Neuron (in vitro differentiated cells): ENCODE measurements around the gene XYLT1.

Source experiments
- H2AFZ ChIP-seq: one replicate; pipeline ENCODE4 v1.6.1; 2013; ENCODE audit warnings: low read depth, mild to moderate bottlenecking, inconsistent platforms, low read length, moderate library complexity
- H3K27me3 ChIP-seq: one replicate; pipeline ENCODE4 v1.6.1; 2013; ENCODE audit warnings: low read length; ENCODE audit not compliant: insufficient read depth
- H3K36me3 ChIP-seq: one replicate; pipeline ENCODE4 v1.6.1; 2013; ENCODE audit warnings: low read length; ENCODE audit not compliant: insufficient read depth
- H3K4me1 ChIP-seq: one replicate; pipeline ENCODE4 v1.6.1; 2013; ENCODE audit warnings: low read length; ENCODE audit not compliant: insufficient read depth
- H3K4me3 ChIP-seq: 2 replicates; pipeline ENCODE4 v1.5.1; 2013; ENCODE audit warnings: mild to moderate bottlenecking, low read length, moderate library complexity
- H3K9me3 ChIP-seq: one replicate; pipeline ENCODE4 v1.6.1; 2013; ENCODE audit warnings: low read length

The XYLT1 gene

GRCh38 chr16:17476414-17477259 is 5.9 kb upstream of the XYLT1 start:
- Histone ChIP-seq H2AFZ (no peak overlapping the region), H3K36me3 (no peaks in the 10 kb centered on the region), H3K4me1 (peaks cover 10% of the 10 kb centered on the region), H3K4me3 (no peak overlapping the region), H3K27me3 (no peaks in the 10 kb centered on the region), H3K9me3 (no peaks in the 10 kb centered on the region)

- Histone ChIP-seq H3K4me1 (peaks cover 10% of the 10 kb centered on the region), H2AFZ (no peak overlapping the region), H3K4me3 (no peak overlapping the region), H3K27me3 (no peaks in the 10 kb centered on the region), H3K9me3 (no peaks in the 10 kb centered on the region), H3K36me3 (no peaks in the 10 kb centered on the region)
These were observed 4.3 kb upstream of the XYLT1 start for GRCh38 chr16:17475104-17475503.

- Histone ChIP-seq H3K9me3 (no peaks in the 10 kb centered on the region), H3K4me3 (no peak overlapping the region), H3K27me3 (no peaks in the 10 kb centered on the region), H2AFZ (no peak overlapping the region), H3K4me1 (peaks cover 14% of the 10 kb centered on the region), H3K36me3 (no peaks in the 10 kb centered on the region)
These were observed 3.8 kb upstream of the XYLT1 start for GRCh38 chr16:17474572-17474971.

- no peak overlapping the region for H2AFZ ChIP-seq
- H3K36me3 ChIP-seq = no peaks in the 10 kb centered on the region
- no peaks in the 10 kb centered on the region for H3K9me3 ChIP-seq
- no peak overlapping the region for H3K4me3 ChIP-seq
- H3K27me3 ChIP-seq = no peaks in the 10 kb centered on the region
- peaks cover 20% of the 10 kb centered on the region for H3K4me1 ChIP-seq
These were observed 3.3 kb upstream of the XYLT1 start for GRCh38 chr16:17474037-17474436.

- H3K4me3 ChIP-seq = no peak overlapping the region
- H3K9me3 ChIP-seq = no peaks in the 10 kb centered on the region
- peaks cover 41% of the 10 kb centered on the region for H3K4me1 ChIP-seq
- no peaks in the 10 kb centered on the region for H3K27me3 ChIP-seq
- H2AFZ ChIP-seq = no peak overlapping the region
- H3K36me3 ChIP-seq = no peaks in the 10 kb centered on the region
These were observed 1.1 kb upstream of the XYLT1 start for GRCh38 chr16:17471719-17472461.

GRCh38 chr16:17470182-17470907 is 415 bp downstream of the XYLT1 start:
- no peak overlapping the region for H2AFZ ChIP-seq
- no peaks in the 10 kb centered on the region for H3K36me3 ChIP-seq
- H3K4me3 ChIP-seq = peak overlapping the region; percentile 77
- H3K9me3 ChIP-seq = no peaks in the 10 kb centered on the region
- peaks cover 48% of the 10 kb centered on the region for H3K4me1 ChIP-seq
- H3K27me3 ChIP-seq = no peaks in the 10 kb centered on the region

GRCh38 chr16:17469741-17470181 is 999 bp downstream of the XYLT1 start:
- peaks cover 46% of the 10 kb centered on the region for H3K4me1 ChIP-seq
- no peaks in the 10 kb centered on the region for H3K27me3 ChIP-seq

GRCh38 chr16:17469011-17469740 is 1.6 kb downstream of the XYLT1 start:
- no peaks in the 10 kb centered on the region for H3K36me3 ChIP-seq
- no peak overlapping the region for H2AFZ ChIP-seq
- no peaks in the 10 kb centered on the region for H3K27me3 ChIP-seq
- H3K4me1 ChIP-seq = peaks cover 40% of the 10 kb centered on the region
- H3K4me3 ChIP-seq = peak overlapping the region; percentile 77
- no peaks in the 10 kb centered on the region for H3K9me3 ChIP-seq

More at GRCh38 chr16:17469741-17470181, 999 bp downstream of the XYLT1 start:
- Histone ChIP-seq H3K9me3 (no peaks in the 10 kb centered on the region), H3K4me3 (peak overlapping the region; percentile 77), H3K36me3 (no peaks in the 10 kb centered on the region), H2AFZ (no peak overlapping the region)

- Histone ChIP-seq H2AFZ (no peak overlapping the region), H3K9me3 (no peaks in the 10 kb centered on the region), H3K36me3 (no peaks in the 10 kb centered on the region), H3K4me1 (peaks cover 38% of the 10 kb centered on the region), H3K27me3 (no peaks in the 10 kb centered on the region), H3K4me3 (peak overlapping the region; percentile 77)
These were observed 2.1 kb downstream of the XYLT1 start for GRCh38 chr16:17468611-17469010.

- no peaks in the 10 kb centered on the region for H3K9me3 ChIP-seq
- peaks cover 38% of the 10 kb centered on the region for H3K4me1 ChIP-seq
- H3K36me3 ChIP-seq = no peaks in the 10 kb centered on the region
- H3K4me3 ChIP-seq = peak overlapping the region; percentile 77
- no peaks in the 10 kb centered on the region for H3K27me3 ChIP-seq
- no peak overlapping the region for H2AFZ ChIP-seq
These were observed 2.7 kb downstream of the XYLT1 start for GRCh38 chr16:17467923-17468540.

- Histone ChIP-seq H3K4me3 (no peak overlapping the region), H2AFZ (no peak overlapping the region), H3K36me3 (no peaks in the 10 kb centered on the region), H3K4me1 (peaks cover 38% of the 10 kb centered on the region), H3K9me3 (no peaks in the 10 kb centered on the region), H3K27me3 (no peaks in the 10 kb centered on the region)
These were observed 3.9 kb downstream of the XYLT1 start for GRCh38 chr16:17466876-17467275.

- H3K4me1 ChIP-seq = peaks cover 48% of the 10 kb centered on the region
- no peak overlapping the region for H2AFZ ChIP-seq
- no peaks in the 10 kb centered on the region for H3K9me3 ChIP-seq
- no peak overlapping the region for H3K4me3 ChIP-seq
- no peaks in the 10 kb centered on the region for H3K36me3 ChIP-seq
- H3K27me3 ChIP-seq = no peaks in the 10 kb centered on the region
These were observed 5.3 kb downstream of the XYLT1 start for GRCh38 chr16:17465460-17465859.
